CD4-positive, alpha-beta T cell treated with Interleukin-15 for 1 hour (primary cell): ENCODE data around the gene HMGB2.

Experiments used
- DNase-seq: peaks from one replicate; pipeline ENCODE4 v3.0.0-alpha.2; 2020

Gene HMGB2

DNA sequence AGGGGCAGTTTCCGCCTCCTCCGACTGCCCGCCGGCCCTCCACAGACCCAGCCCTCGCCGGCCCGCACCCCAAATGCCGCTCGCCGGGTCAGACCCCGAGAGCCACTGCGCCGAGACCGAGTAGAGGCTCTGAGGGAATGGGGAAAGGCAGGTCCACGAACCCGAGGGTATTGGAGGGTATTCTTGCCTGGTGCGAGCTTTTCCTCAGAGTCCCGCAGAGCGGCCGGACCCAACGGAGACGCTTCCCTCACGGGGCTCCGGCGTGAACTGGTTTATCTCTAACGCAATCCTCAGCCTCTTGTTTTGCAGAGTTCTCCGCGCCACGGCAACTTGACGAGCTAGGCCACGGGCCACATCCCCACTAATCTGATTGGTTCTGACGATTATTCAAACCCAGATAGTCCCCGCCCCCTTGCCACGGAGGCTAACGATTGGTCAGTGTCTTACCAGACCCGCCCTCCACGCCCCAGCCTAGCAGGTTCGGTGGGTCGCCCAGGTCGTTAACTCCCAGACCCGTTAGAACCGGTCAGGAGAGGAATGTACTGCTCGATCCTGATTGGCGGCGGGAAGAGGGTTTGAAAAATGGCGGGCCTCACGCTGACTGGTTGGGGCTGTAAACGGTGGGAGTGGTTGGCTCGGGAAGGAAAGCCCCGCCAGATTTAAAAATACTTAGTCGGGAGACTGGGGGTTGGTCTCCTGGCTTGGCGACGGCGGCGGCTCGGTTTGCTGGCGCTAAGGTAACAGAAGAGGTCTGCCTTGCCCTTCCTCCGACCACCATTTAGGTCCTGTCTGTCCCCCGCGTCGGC, at the start of gene HMGB2:
TSS of gene HMGB2 (minus strand) at position 274 of the 806 bp plus-strand sequence. CDS start 709 bp downstream, outside the sequence.
- peak; percentile 100 for DNase-seq

DNA sequence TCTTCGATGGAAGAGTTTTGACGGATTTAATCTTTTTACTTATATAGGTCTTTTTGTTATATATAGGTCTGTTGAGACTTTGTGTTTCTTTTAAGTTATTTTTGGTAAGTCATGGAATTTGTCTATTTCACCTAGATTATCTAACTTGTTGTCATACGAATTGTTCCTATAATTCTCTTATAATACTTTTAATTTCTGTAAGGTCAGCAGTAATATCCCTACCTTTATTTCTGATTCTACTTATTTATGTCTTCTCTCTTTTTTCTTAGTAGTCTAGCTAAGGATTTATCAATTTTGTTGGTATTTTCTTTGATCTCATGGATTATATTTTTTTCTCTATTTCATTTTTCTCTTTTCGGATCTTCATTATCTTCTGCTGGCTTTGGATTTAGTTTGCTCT, 48.2 kb upstream of the HMGB2 start:
- DNase-seq: no peak

DNA sequence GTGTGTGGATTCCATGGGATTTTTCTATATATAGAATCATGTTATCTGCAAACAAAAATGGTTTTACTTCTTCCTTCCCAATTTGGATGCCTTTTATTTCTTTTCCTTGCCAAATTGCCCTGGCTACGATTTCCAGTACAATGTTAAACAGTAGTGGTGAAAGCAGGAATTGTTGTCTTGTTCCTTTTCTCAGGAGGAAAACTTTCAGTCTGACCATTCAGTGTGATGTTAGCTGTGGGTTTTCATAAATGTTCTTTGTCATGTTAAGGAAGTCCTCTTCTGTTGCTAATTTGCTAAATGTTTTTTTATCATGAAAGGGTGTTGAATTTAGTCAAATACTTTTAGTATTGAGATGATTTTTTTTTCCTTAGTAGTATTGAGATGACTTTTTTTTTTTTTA, 47.5 kb upstream of the HMGB2 start:
- no peak for DNase-seq

DNA sequence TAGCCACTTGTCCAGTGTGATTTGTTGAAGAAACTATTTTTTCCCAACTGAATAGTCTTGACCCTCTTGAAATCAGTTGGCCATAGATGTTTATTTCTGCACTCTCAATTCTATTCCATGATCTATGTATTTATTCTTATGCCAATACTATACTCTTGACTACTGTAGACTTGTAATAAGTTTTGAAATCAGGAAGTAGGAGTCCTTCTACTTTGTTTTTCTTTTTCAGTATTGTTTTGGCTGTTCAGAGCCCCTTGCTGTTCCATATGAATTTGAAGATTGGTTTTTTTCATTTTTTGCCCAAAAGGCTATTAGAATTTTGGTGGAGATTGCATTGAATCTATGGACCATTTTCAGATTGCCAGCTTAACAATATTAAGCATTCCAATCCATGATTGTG, 46.8 kb upstream of the HMGB2 start:
- no peak for DNase-seq

DNA sequence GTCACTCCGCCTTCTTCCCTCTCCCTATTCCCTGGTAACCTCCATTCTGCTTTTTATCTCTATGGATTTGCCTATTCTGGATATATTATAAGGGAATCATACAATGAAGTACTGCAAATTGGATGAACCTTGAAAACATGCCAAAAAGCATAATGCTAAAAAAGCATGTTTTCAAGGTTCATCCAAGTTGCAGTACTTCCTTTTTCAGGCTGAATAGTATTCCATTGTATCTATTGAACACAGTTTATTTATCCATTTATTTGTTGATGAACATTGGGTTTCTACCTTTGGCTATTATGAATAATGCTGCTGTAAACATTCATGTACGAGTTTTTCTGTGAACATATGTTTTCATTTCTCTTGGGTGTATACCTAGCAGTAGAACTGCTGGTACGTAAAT, 45.8 kb upstream of the HMGB2 start:
- no peak for DNase-seq

DNA sequence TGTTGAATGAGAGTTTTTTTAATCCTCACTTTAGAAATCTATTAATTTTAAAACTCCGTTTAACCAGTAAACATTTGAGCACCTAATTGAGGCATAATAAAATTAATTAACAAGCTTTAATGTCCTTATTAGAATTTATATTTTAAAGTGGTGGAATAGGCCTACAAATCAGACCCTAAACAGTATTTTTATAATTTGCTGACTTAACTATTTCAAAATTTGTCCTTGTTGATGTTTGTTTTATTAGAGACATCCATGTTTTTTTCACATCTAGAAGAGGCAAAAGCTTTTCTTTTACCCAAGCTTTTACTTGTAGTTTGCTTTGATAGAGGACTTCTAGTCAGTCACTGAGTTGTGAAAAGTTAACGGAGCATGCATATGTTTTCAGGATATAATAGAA, 40.4 kb upstream of the HMGB2 start:
- no peak for DNase-seq

DNA sequence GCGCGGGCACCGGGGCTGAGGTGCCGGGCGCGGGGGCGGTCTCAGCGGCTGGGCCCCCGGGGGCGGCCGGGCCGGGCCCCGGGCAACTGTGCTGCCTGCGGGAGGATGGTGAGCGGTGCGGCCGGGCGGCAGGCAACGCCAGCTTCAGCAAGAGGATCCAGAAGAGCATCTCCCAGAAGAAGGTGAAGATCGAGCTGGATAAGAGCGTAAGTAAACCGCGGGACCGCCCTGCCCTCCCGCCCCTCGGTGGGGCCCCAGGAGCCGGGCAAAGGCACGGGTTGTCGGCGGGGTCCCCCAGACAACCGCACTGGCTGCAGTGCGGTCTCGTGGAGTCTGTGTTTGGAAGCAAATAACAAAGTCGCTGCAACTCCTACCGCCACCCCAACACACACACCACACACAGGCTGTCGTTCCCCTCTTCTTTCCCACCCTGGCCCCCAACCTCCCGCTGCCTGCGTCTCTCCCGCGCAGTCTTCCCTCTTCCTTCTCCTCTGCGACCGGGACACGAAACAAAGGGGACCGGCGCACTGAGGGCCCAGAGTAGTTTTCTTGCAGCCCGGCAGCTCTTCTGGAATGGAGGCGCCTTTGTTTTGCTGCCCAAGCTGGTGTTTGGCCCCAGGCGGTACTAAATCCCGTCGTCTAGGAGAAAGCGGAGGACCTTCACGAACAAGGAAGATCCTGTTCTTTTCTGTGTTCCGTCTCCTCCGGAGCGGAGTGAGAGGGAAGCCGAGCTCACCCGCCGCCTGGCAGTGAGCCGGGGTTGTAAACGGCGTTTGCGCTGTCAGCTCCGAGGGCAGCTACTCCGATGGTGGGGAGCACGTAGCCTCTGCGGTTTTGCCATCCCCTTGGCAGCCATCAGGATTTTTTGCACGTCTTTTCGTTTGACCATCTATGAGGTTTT, 37.4 kb upstream of the HMGB2 start:
- peak; percentile 26 for DNase-seq

DNA sequence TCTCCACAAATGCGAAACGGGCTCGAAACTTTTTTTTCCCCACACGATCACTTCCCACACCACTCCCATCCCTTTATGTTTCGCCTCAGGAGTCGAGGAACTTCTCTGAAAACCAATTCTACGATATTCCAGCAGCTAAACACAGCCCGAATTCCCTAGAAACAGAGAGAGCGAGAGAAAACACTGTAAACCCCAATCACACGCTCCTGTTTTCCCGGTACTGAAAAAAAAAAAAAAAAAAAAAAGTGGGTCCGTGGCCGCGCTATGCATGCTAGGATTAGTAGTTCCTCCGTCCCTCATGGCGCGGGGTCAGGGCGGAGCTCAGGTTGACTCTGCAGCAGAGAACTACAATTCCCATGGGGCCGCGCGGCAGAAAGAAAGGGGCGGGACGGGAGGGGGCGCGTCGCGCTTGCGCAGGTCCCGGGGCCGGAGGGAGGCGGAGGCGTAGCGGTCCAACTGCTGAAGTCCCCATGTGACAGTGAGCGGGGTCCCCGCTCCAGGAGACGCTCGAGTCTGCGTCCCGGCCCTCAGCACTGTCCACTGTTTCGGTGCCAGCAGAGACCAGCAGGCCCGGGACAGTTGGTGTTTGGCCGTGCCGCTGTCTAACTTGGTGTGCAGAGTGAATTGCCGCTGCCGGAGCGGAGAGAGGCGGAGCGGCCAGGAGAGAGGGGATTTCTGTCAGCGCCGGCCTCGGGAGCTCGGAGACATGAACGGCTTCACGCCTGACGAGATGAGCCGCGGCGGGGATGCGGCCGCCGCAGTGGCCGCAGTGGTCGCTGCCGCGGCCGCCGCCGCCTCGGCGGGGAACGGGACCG, 36.5 kb upstream of the HMGB2 start, which contains the start of gene SAP30:
TSS of gene SAP30 (plus strand) at position 478 of the 815 bp plus-strand sequence. CDS start at position 707, 229 bp downstream.
- peak; percentile 97 for DNase-seq

DNA sequence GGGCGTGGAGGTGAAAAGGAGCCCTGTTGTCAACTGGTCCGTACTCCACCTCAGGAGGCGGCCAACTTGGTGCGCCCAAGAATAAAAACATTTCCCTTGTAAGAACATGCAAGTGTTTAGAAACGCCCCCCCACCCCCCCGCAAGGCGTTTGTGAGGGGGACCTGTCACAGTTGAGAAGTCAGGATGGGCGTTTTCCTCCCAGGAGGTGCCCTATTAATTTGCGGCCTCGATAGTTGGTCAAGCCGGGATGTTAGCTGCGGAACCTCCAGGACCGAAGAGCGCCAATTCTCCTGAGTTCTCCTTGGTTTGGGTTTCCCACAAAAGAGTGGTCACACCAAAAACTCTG, 35.9 kb upstream of the HMGB2 start:
- DNase-seq: peak; percentile 76

DNA sequence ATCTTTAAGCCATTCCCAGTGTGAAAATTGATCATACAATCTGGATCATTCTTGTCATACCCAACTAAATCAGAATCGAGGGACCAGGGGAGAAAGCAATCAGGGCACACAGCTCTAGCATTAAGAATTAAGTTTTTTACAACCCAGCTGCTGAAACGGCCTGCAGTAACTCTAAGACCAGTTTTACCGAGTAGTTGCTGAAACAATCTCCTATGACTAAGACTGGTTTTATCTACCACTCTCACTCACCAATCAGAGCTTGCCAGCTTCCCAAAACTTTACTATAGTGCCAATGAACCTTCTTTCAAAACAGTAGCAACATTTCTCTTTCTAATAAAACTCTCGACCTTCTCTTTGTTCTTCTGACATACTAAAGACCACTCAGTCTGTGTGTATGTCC, 33.8 kb upstream of the HMGB2 start:
- DNase-seq: no peak

DNA sequence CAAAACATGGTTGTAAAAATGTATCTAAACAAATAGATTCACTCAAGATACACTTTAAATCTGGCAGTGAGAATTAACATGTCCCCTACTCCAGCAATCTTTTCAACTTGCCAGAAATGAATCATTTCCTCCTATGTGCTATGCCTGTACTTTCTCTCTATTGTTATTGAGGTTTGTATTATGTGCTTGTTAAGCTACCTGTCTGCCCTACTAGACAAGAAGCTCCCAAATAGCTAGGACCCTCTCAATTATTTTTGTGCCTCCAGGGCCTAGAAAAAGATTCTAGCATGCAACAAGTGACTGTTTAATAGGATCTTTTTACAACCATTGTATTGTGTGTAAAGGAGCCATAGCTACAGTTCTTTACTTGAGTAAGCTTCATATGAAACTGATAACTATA, 33.1 kb upstream of the HMGB2 start:
- no peak for DNase-seq

DNA sequence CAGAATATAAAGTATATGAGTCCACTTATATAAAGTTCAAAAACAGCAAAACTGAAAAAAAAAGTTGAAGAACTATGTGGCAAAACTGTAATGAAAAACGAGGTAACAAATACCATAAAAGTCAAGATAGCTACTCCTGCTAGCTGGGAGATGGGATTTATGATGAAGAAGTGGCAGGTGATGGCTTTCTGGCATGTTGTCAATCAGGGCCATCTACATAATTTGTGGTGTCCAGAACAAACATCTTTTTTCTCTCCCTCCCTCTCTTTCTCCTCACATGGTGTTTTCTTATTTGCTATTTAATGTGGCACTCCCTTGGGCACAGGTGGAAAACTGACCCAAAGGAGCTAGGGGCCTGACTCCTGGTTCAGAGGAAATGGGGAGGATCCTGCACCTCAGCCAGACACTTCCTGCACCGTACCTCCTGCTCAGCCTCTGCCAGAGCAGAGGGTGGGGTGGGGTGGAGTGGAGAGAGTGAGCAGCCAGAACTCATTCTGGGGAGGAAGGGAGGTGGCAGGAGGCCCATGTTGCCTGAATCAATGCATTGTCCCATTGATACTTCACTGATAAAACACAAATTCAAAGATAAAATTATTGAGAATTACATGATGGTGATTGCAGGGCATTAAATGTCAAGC, 31.3 kb upstream of the HMGB2 start:
- no peak for DNase-seq

DNA sequence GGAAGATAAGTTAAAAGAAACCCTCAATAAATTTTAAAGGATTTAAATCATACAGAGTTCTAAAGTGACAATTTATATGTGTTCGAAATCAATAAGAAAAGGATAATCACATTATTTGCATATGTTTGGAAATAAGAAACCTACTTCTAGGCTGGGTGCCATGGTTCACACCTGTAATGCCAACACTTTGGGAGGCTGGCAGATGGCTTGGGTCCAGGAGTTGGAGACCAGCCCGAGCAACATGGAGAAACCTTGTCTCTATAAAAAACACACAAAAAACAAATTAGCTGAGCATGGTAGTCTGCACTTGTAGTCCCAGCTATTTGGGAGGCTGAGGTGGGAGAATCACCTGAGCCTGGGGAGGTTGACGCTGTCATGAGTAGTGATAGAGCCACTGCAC, 28.5 kb upstream of the HMGB2 start:
- no peak for DNase-seq

DNA sequence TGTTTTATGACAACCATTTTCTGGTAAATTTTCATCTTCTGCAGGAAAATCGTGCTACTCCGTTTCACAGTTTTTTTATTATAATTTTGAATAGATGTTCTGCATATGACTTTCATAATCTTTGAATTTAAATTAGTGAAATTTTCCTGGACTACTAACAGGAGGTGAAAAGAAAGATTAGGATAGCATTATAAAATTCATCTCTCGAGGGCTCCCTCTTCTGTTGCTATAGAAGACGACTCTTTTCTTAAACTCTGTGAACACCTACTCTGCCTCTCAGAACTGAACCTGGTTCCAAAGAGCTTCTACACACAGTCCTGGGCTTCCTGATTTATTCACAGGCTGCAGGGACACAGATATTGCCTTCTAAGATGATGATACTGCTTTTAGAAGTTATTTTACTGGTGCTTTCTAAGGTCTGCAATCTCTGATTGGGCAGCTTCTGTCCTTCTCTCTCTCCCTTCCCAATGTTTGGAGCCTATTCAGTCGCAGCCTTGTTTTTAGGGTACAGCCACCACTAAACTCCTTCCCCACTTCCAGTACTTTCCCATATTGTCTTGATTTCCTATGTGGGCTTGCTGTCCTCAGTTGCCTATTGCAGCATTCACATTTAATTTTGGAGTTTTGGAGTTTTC, 26.5 kb upstream of the HMGB2 start:
- DNase-seq: no peak

DNA sequence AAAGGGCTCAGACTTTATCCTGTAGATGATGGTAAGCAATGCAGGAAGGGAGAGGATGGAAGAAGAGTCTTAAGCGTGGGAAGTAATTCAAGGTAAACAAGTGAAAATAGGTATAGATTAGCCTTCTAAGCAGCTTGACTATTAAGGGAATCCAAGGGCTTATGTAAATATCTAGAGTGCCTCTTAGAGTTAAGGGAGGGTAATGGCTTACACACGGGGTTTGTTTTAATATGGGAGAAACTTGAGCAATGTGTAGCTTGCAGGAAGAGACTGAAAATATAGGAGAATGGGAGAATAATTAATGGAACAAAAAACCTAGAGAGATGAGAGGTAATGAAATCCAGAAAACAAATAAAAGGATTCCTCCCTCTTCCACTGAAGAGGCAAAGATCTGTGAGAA, 23.8 kb upstream of the HMGB2 start:
- no peak for DNase-seq

DNA sequence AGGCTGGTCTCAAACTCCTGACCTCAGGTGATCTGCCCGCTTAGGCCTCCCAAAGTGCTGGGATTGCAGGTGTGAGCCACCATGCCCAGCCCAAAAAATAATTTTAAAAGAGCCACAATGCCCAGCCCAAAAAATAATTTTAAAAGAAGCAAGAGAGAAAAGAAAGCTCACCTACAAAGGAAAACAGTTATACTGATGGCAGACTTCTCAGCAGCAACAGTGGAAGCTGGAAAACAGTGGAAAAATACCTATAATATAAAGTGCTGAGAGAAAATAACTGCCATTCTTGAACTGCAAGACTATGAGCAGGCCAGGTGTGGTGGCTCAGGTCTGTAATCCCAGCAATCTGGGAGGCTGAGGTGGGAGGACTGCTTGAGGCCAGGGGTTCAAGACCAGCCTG, 13.3 kb upstream of the HMGB2 start:
- DNase-seq: no peak

DNA sequence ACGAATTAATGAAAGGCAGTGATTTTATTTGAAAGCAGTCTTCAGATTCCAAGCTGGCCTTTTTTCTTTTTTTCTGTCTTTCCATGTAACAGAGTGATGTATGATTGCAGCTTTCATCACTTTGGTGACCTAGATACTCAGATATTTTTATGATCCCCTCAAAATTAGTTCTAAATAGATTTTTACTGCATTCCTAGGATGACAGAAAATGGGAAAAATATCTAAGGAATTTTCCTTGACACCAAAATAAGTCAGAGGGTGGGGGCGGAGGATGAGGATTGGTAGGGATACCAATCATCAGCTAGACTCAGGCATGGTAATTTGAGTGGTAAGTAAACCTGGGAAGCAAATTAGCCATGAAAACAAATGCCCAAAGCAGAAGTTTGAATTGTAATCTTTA, 11.9 kb upstream of the HMGB2 start:
- no peak for DNase-seq

DNA sequence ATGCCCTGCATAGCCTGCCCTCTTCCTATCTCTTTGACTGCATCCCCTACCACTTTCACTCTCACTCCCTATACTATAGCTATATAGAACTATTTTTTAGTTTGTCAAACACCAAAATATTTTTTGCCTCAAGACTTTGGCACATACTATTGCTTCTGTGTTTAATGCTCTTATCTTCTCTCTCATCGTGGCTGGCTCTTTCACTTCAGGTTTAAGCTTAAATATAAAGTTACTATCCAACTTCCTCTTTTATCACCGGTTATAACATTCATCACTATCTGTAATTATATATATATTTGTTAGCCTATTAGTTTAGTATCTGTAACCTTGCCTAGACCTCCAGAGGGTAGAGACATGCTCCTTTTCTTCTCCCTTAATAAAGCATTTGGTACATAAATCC, 11.5 kb upstream of the HMGB2 start:
- no peak for DNase-seq

DNA sequence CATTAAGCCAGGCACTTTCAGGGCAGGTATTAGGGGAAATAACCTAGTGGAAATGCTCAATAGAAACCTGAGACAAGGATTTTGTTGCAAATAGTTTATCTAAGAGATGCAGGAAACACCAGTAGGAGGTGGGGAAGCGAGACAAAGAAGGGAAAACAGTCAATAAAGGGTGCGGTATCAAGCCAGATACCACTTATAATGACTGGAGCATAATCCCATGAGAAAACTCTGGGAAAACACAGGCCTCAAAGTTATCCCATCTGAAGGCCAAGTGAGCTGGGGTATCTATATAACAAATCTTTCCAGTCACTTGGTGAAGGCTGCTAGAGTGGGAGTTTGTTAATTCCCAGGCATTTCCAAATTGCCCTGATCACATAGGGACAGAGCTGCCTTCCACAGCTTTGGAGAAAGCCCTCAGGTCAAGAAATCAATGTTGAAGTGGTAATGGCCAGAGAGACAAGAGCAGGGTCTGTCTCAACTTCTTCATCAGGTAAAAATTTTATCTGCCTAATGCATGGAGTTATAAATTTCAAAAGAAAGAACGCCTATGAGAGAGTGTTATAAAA, 9.8 kb upstream of the HMGB2 start:
- no peak for DNase-seq

DNA sequence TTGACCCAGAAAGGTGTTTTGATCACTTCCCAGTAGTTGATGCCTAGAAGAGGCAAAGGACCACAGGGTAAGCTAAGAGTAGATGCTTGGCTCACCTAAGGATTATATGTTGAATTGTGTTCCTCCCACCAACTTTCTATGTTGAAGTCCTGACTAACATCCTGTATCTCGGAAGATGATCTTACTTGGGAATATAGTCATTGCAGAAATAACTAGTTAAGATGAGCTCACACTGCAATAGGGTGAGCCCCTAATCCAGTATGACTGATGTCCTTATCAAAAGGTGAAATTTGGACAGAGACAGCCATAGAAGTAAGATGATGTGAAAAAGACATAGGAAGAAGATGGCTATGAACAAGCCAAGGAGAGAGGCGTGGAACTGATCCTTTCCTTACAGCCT, 3.3 kb upstream of the HMGB2 start:
- no peak for DNase-seq

DNA sequence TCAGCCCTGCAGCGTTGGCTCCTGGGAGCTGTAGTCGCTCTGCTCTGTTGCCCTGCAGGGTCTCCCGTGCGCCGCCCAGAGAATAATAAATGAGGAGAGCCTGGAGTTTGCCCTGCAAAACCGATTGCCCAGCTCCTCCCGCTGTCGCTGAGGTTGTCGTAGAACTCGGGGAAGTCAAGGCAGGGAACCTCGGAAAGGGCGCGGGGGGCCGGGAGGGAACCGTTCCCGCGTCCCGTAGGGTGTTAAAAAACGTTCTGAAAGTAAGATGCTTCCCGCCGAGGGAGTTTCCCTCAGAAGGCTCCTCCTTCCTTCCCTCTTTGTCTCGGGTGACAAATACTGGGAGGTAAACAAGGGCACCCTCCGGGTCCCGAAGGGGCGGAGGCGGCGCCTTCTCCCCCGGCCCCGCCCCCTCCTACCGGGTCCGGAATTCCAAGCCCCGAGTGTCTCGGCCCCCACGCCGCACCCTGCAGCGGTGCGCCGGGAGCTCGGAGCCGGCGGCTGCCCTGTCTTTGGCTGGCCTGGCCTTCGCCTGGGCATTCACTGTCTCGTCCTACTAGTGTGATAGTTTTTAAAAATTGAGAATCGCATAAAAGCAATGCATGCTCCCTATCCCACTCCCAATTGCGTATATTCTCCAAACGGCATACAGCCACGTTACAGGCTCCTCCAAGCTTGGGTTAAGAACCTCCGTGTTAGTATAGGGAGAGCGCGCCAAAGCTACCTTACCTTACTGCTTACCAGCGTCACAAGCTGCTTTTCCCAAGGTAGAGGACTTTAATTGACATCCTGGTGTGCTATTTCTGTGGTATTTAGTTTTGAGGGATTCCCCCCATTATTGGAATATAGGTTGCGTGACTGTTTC, 964 bp upstream of the HMGB2 start:
- peak; percentile 35 for DNase-seq
